ENCODE results near the gene DNAH17. TPM values are rescaled to one million over a fixed set of nuclear protein-coding genes. Genes with fewer than 3 reads are reported as not detected.
"Not testable (repeated sequence)": the region's sequence is repeated elsewhere in the genome, so short reads cannot be mapped to it uniquely, and the experiment has no call there.

Gene DNAH17
- total RNA-seq, 1 donor, result under 0.01 TPM

GRCh38 chr17:78528541-78528940 is 48.7 kb downstream of the DNAH17 start:
- no peak for DNase-seq (ENCODE audit: low read depth in 2 of 3, low spot score in 2 of 3)

GRCh38 chr17:78527345-78527744 is 49.9 kb downstream of the DNAH17 start:
- DNase-seq (ENCODE audit: low read depth in 2 of 3, low spot score in 2 of 3), result no peak

GRCh38 chr17:78526231-78527025 is 50.8 kb downstream of the DNAH17 start:
- DNase-seq (ENCODE audit: low read depth in 2 of 3, low spot score in 2 of 3), result no peak

GRCh38 chr17:78525511-78526160 is 51.6 kb downstream of the DNAH17 start:
- no peak for DNase-seq (ENCODE audit: low read depth in 2 of 3, low spot score in 2 of 3)

GRCh38 chr17:78524870-78525510 is 52.2 kb downstream of the DNAH17 start:
- no peak for DNase-seq (ENCODE audit: low read depth in 2 of 3, low spot score in 2 of 3)

GRCh38 chr17:78523934-78524655 is 53.1 kb downstream of the DNAH17 start:
- DNase-seq (ENCODE audit: low read depth in 2 of 3, low spot score in 2 of 3), result no peak

- no peak for DNase-seq (ENCODE audit: low read depth in 2 of 3, low spot score in 2 of 3)
Measured at GRCh38 chr17:78522031-78522809, 55.0 kb downstream of the DNAH17 start.

GRCh38 chr17:78517421-78517820 is 59.8 kb downstream of the DNAH17 start:
- no peak for DNase-seq (ENCODE audit: low read depth in 2 of 3, low spot score in 2 of 3)

GRCh38 chr17:78515480-78515879 is 61.7 kb downstream of the DNAH17 start:
- DNase-seq (ENCODE audit: low read depth in 2 of 3, low spot score in 2 of 3), result no peak

- DNase-seq (ENCODE audit: low read depth in 2 of 3, low spot score in 2 of 3), result no peak
Measured at GRCh38 chr17:78514521-78514920, 62.7 kb downstream of the DNAH17 start.

GRCh38 chr17:78512976-78513375 is 64.2 kb downstream of the DNAH17 start:
- no peak for DNase-seq (ENCODE audit: low read depth in 2 of 3, low spot score in 2 of 3)

GRCh38 chr17:78510141-78511075 is 66.8 kb downstream of the DNAH17 start:
- DNase-seq (ENCODE audit: low read depth in 2 of 3, low spot score in 2 of 3), result no peak

- no peak for DNase-seq (ENCODE audit: low read depth in 2 of 3, low spot score in 2 of 3)
Measured at GRCh38 chr17:78507526-78507925, 69.7 kb downstream of the DNAH17 start.

GRCh38 chr17:78506454-78507309 is 70.5 kb downstream of the DNAH17 start:
- DNase-seq (ENCODE audit: low read depth in 2 of 3, low spot score in 2 of 3), result no peak

GRCh38 chr17:78504156-78504925 is 72.9 kb downstream of the DNAH17 start:
- no peak for DNase-seq (ENCODE audit: low read depth in 2 of 3, low spot score in 2 of 3)

GRCh38 chr17:78503388-78503787 is 73.8 kb downstream of the DNAH17 start:
- not testable (repeated sequence) for DNase-seq (ENCODE audit: low read depth in 2 of 3, low spot score in 2 of 3)

- DNase-seq (ENCODE audit: low read depth in 2 of 3, low spot score in 2 of 3), result no peak
Measured at GRCh38 chr17:78502611-78503148, 74.5 kb downstream of the DNAH17 start.
